Activated CD8-positive, alpha-beta memory T cell treated with anti-CD3 and anti-CD28 coated beads, Interleukin-2, amount 50 U/mL, for 24 hours (primary cell): ENCODE data around the gene CCDC185.

Experiments used
- DNase-seq: peaks from one replicate; pipeline ENCODE4 v3.0.0-alpha.2; 2020; ENCODE audit errors: extremely low read depth

The CCDC185 gene

GRCh38 chr1:223393275-223394214 lies at the start of gene CCDC185:
Gene CCDC185 (plus strand): TSS chr1:223393415. CDS start chr1:223393476, 61 bp downstream.
- DNase-seq, result no peak

GRCh38 chr1:223343692-223344091 lies 49.5 kb upstream of the CCDC185 start:
- DNase-seq, result no peak

- DNase-seq, result no peak
Observed at GRCh38 chr1:223344491-223344890, 48.7 kb upstream of the CCDC185 start.

- DNase-seq, result no peak
Observed at GRCh38 chr1:223345720-223346119, 47.5 kb upstream of the CCDC185 start.

- no peak for DNase-seq
Observed at GRCh38 chr1:223346311-223346710, 46.9 kb upstream of the CCDC185 start.

GRCh38 chr1:223347583-223347982 lies 45.6 kb upstream of the CCDC185 start:
- DNase-seq, result no peak

GRCh38 chr1:223348439-223348838 lies 44.8 kb upstream of the CCDC185 start:
- DNase-seq, result no peak

- no peak for DNase-seq
Observed at GRCh38 chr1:223349241-223349640, 44.0 kb upstream of the CCDC185 start.

GRCh38 chr1:223350361-223350908 lies 42.8 kb upstream of the CCDC185 start:
- DNase-seq, result no peak

- no peak for DNase-seq
Observed at GRCh38 chr1:223352944-223353343, 40.3 kb upstream of the CCDC185 start.

GRCh38 chr1:223353939-223354338 lies 39.3 kb upstream of the CCDC185 start:
- DNase-seq, result no peak

- DNase-seq, result no peak
Observed at GRCh38 chr1:223355699-223356098, 37.5 kb upstream of the CCDC185 start.

- no peak for DNase-seq
Observed at GRCh38 chr1:223358826-223359225, 34.4 kb upstream of the CCDC185 start.

GRCh38 chr1:223363057-223363855 lies 30.0 kb upstream of the CCDC185 start:
- DNase-seq, result no peak

GRCh38 chr1:223363856-223364684 lies 29.1 kb upstream of the CCDC185 start, which contains the start of gene SUSD4:
Gene SUSD4 (minus strand): TSS chr1:223364176. CDS start chr1:223363425, 751 bp downstream.
- DNase-seq, result no peak

- no peak for DNase-seq
Observed at GRCh38 chr1:223364685-223365382, 28.4 kb upstream of the CCDC185 start.

GRCh38 chr1:223374064-223374610 lies 19.1 kb upstream of the CCDC185 start:
- DNase-seq, result no peak

- no peak for DNase-seq
Observed at GRCh38 chr1:223378754-223379153, 14.5 kb upstream of the CCDC185 start.

- DNase-seq, result no peak
Observed at GRCh38 chr1:223386013-223386412, 7.2 kb upstream of the CCDC185 start.

GRCh38 chr1:223390618-223391017 lies 2.6 kb upstream of the CCDC185 start:
- DNase-seq, result no peak
